HCT116 (cell line): ENCODE results near the gene CR1L. TPM values are rescaled to one million over a fixed set of nuclear protein-coding genes. Genes with fewer than 3 reads are reported as not detected.
A peak's percentile ranks its signal among the peaks of the same experiment; 100 is the strongest.

ENCODE experiments used
- ATAC-seq: fragments of 200-7000 bp; cut with Tn5 transposase; 2 replicates; pipeline ENCODE4 v1.9.1; 2020; ENCODE audit warnings: mild to moderate bottlenecking, moderate library complexity
- BruUV-seq: library from RNA; stranded (reverse); fragments of 400-500 nt; replicated peaks from 2 replicates; lab custom pipeline; 2021; lab: Mats Ljungman, UMichigan
- CTCF ChIA-PET: fragments of 300-600 bp; sonication (Branson Sonifier 250); formaldehyde crosslinking; loops from one replicate; lab custom pipeline; 2021; ENCODE audit warnings: antibody characterized with exemption; lab: Charles Lee
- POLR2A ChIA-PET: fragments of 300-600, 350-600 bp; sonication (Branson Sonifier 250); formaldehyde crosslinking; loops from one replicate; lab custom pipeline; 2021; ENCODE audit warnings: antibody characterized with exemption; lab: Charles Lee
- RAD21 ChIA-PET, 2 experiments: fragments of 300-600 bp; sonication (Branson Sonifier 250); formaldehyde crosslinking; loops; one replicate each; lab custom pipeline; 2023; ENCODE audit warnings: low total read pairs in 2 of 2; ENCODE audit not compliant: uncharacterized antibody in 2 of 2, unreplicated experiment in 2 of 2, low non-redundant PET in 1 of 2; lab: Charles Lee
- DNase-seq: peaks from one replicate; pipeline ENCODE4 v3.0.0-alpha.2; 2010; ENCODE audit warnings: low read depth, low spot score
- H2AFZ ChIP-seq: fragments of 200-600 bp; shearing (Covaris generic), sonication (generic); 2 replicates; pipeline ENCODE4 v1.6.1; 2017; ENCODE audit warnings: low read depth, mixed run types, mixed read lengths, antibody characterized with exemption, low read length; ENCODE audit not compliant: poor library complexity, severe bottlenecking
- H3K27ac ChIP-seq: 2 replicates; pipeline ENCODE4 v1.5.1; 2012; ENCODE audit warnings: low read depth, low read length
- H3K27me3 ChIP-seq: fragments of 200-600 bp; sonication (generic); 2 replicates; pipeline ENCODE4 v1.6.1; 2016; ENCODE audit warnings: mixed run types, low read length, mixed read lengths; ENCODE audit not compliant: insufficient read depth
- H3K36me3 ChIP-seq, 2 experiments: fragments of 200-500 bp in 1 of 2; fragments of 200-600 bp in 1 of 2; sonication (Bioruptor generic) in 1 of 2; sonication (generic) in 1 of 2; 2 replicates each; pipeline versions ENCODE4 v1.5.1 to v1.6.1; 2014 to 2016; ENCODE audit warnings: low read length in 2 of 2, inconsistent platforms in 1 of 2, mixed read lengths in 1 of 2, mixed run types in 1 of 2; ENCODE audit not compliant: insufficient read depth in 2 of 2, control insufficient read depth in 1 of 2
- H3K4me1 ChIP-seq, 2 experiments: fragments of 200-600 bp in 1 of 2; sonication (generic) in 1 of 2; 2 replicates each; pipeline versions ENCODE4 v1.5.1 to v1.6.1; 2012 to 2017; ENCODE audit warnings: low read length in 2 of 2, inconsistent platforms in 1 of 2, mild to moderate bottlenecking in 1 of 2, mixed read lengths in 1 of 2, mixed run types in 1 of 2, moderate library complexity in 1 of 2; ENCODE audit not compliant: insufficient read depth in 2 of 2, control insufficient read depth in 1 of 2
- H3K4me2 ChIP-seq: fragments of 200-600 bp; sonication (generic); 2 replicates; pipeline ENCODE4 v1.6.1; 2017; ENCODE audit warnings: mixed run types, low read length, mixed read lengths
- H3K4me3 ChIP-seq, 2 experiments: fragments of 200-600 bp in 1 of 2; sonication (generic) in 1 of 2; replicated peaks in 1 of 2; 2 replicates each; pipeline ENCODE4 v1.5.1; 2011 to 2016; ENCODE audit warnings: low read length in 2 of 2, control low read depth in 1 of 2, low read depth in 1 of 2, mild to moderate bottlenecking in 1 of 2, mixed read lengths in 1 of 2, mixed run types in 1 of 2
- H3K79me2 ChIP-seq: fragments of 200-600 bp; sonication (generic); 2 replicates; pipeline ENCODE4 v1.6.1; 2017; ENCODE audit warnings: mild to moderate bottlenecking, mixed run types, low read length, moderate library complexity, mixed read lengths; ENCODE audit not compliant: insufficient read depth
- H3K9ac ChIP-seq: fragments of 200-600 bp; sonication (generic); 2 replicates; pipeline ENCODE4 v1.6.1; 2016; ENCODE audit warnings: low read length, mixed read lengths
- H3K9me2 ChIP-seq: fragments of 200-600 bp; sonication (generic), shearing (Covaris generic); 2 replicates; pipeline ENCODE4 v1.6.1; 2017; ENCODE audit warnings: mixed run types, mild to moderate bottlenecking, moderate library complexity; ENCODE audit not compliant: insufficient read depth
- H3K9me3 ChIP-seq, 2 experiments: fragments of 200-500 bp in 1 of 2; fragments of 200-600 bp in 1 of 2; sonication (Bioruptor generic) in 1 of 2; sonication (generic) in 1 of 2; 2 replicates each; pipeline ENCODE4 v1.6.1; 2014 to 2017; ENCODE audit warnings: low read length in 2 of 2, mixed read lengths in 2 of 2, inconsistent platforms in 1 of 2, low read depth in 1 of 2, mild to moderate bottlenecking in 1 of 2, mixed run types in 1 of 2, moderate library complexity in 1 of 2; ENCODE audit not compliant: control insufficient read depth in 1 of 2, insufficient read depth in 1 of 2
- H4K20me1 ChIP-seq: fragments of 200-600 bp; sonication (generic), shearing (Covaris generic); 2 replicates; pipeline ENCODE4 v1.6.1; 2017; ENCODE audit warnings: mixed run types, mild to moderate bottlenecking, moderate library complexity; ENCODE audit not compliant: insufficient read depth
- CBX3 ChIP-seq: IDR thresholded peaks from 2 replicates; pipeline ENCODE4 v1.6.1; 2012; ENCODE audit warnings: low read depth
- CTCF ChIP-seq, 3 experiments: fragments of 200-600 bp in 1 of 3; sonication (generic) in 1 of 3; IDR thresholded peaks in 2 of 3; conservative IDR thresholded peaks in 1 of 3; 2 replicates each; pipeline ENCODE4 v1.5.1; 2012 to 2017; ENCODE audit warnings: low read depth in 2 of 3, low read length in 2 of 3, antibody characterized with exemption in 1 of 3, borderline replicate concordance in 1 of 3, control low read depth in 1 of 3, mild to moderate bottlenecking in 1 of 3, mixed read lengths in 1 of 3, mixed run types in 1 of 3, moderate library complexity in 1 of 3; ENCODE audit not compliant: insufficient read depth in 1 of 3
- ELF1 ChIP-seq: IDR thresholded peaks from 2 replicates; pipeline ENCODE4 v1.6.1; 2012; ENCODE audit warnings: low read depth, borderline replicate concordance
- EZH2phosphoT487 ChIP-seq: fragments of 200-600 bp; IDR thresholded peaks from 2 replicates; pipeline ENCODE4 v1.6.1; 2018; ENCODE audit warnings: antibody characterized with exemption, borderline replicate concordance
- JUND ChIP-seq: IDR thresholded peaks from 2 replicates; pipeline ENCODE4 v1.6.1; 2012
- POLR2AphosphoS5 ChIP-seq: IDR thresholded peaks from 2 replicates; pipeline ENCODE4 v1.6.1; 2011; ENCODE audit warnings: mild to moderate bottlenecking, low read depth, low read length, moderate library complexity
- RAD21 ChIP-seq: IDR thresholded peaks from 2 replicates; pipeline ENCODE4 v1.6.1; 2012; ENCODE audit warnings: low read depth, mild to moderate bottlenecking
- REST ChIP-seq: IDR thresholded peaks from 2 replicates; pipeline ENCODE4 v1.6.1; 2012; ENCODE audit warnings: low read depth
- SIN3A ChIP-seq: IDR thresholded peaks from 2 replicates; pipeline ENCODE4 v1.6.1; 2012; ENCODE audit warnings: low read depth
- SP1 ChIP-seq: IDR thresholded peaks from 2 replicates; pipeline ENCODE4 v1.6.1; 2012; ENCODE audit warnings: low read depth
- SRF ChIP-seq: IDR thresholded peaks from 2 replicates; pipeline ENCODE4 v1.6.1; 2012; ENCODE audit warnings: low read depth
- YY1 ChIP-seq: IDR thresholded peaks from 2 replicates; pipeline ENCODE4 v1.6.1; 2011; ENCODE audit warnings: low read length, low read depth, moderate library complexity, mild to moderate bottlenecking; ENCODE audit not compliant: insufficient replicate concordance; ENCODE audit errors: extremely low read depth
- intact Hi-C: fragments of 100-400 bp; cut with micrococcal nuclease; formaldehyde crosslinking; loops from 2 replicates; pipeline ENCODE4 v1.10.0; 2022
- total RNA-seq: library from RNA; stranded (reverse); gene quantifications from one replicate; pipeline ENCODE4 v1.2.1, GENCODE V29; 2021; ENCODE audit not compliant: unreplicated experiment
- TF ChIP-seq, protein P1 (sequence below): IDR thresholded peaks from 2 replicates; pipeline ENCODE4 v1.6.1; 2012

The CR1L gene
- total RNA-seq, 1 experiment from 2014 or later: 0.15 TPM

DNA sequence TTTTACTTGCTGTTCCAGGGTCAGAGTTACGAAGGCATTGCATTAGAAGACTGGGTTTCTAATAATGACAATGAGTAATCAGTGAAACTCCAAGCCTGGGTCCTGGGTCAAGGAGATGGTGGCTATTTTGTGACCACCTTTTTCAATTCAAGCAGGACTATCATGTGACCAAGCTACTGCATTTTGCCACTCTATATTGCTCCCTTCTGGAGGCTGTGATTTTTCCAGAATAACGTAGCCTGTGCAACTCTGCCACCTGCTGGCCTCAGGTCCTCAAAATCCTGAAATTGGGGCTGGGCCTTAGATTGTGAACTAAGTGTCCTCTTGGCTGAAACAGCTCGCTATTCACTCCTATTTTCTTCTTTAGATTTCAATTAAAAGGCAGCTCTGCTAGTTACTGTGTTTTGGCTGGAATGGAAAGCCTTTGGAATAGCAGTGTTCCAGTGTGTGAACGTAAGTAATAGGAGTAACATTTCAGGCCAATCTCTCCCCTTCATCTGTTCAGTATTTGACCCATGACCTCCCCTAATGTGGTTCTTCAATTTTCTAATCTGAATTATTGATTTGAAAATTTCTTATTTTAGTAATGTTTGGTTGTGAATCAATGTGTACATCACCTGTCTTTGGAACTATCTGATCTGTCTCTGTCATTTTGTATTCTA lies 54.0 kb downstream of the CR1L start:
- POLR2A ChIA-PET: no interaction called here
- RAD21 ChIA-PET: interaction anchor here (0.8 to 1.9 kb wide), 3 partner anchors 79 to 120 kb away, joined by 3 to 5 read pairs (median 5); no protein-coding TSS in a partner anchor
- no peak overlapping the region for H3K4me2 ChIP-seq
- no peaks in the 10 kb centered on the region for H3K9me3 ChIP-seq
- BruUV-seq: no TSS peak
- no peak overlapping the region for H3K4me3 ChIP-seq
- no peak overlapping the region for H3K27ac ChIP-seq
- intact Hi-C loops: loop anchor here (5.0 kb wide), 1 partner anchor 107 kb away; no protein-coding TSS in a partner anchor
- no peaks in the 10 kb centered on the region for H3K36me3 ChIP-seq
- peak overlapping the region; percentile 94 for H2AFZ ChIP-seq
- no peak overlapping the region for H3K9ac ChIP-seq
- no peaks in the 10 kb centered on the region for H4K20me1 ChIP-seq
- peak; percentile 99 for ATAC-seq
- TF ChIP-seq SRF: no peak
- TF ChIP-seq CBX3: peak; percentile 52; the same call in 1 of the 2 replicates
- no peak for TF ChIP-seq SP1
- TF ChIP-seq SIN3A: no peak
- TF ChIP-seq CTCF (IDR thresholded peaks at IDR 0.05 in 2 of 3, conservative IDR thresholded peaks at IDR 0.05 in 1 of 3; ENCODE audit: borderline replicate concordance in 1 of 3, insufficient read depth in 1 of 3, low read depth in 2 of 3, low read length in 2 of 3): peak; percentile 76 to 98 (median 77)
- TF ChIP-seq EZH2phosphoT487: no peak
- TF ChIP-seq POLR2AphosphoS5: no peak
- peak; percentile 83 for TF ChIP-seq RAD21
- TF ChIP-seq JUND: no peak
- no peak for TF ChIP-seq REST
- TF ChIP-seq ELF1: no peak
- TF ChIP-seq YY1: no peak
- TF ChIP-seq, protein P1, sequence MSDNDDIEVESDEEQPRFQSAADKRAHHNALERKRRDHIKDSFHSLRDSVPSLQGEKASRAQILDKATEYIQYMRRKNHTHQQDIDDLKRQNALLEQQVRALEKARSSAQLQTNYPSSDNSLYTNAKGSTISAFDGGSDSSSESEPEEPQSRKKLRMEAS: no peak
- peak; percentile 70 for DNase-seq
- CTCF ChIA-PET: interaction anchor here (0.5 to 1.9 kb wide), 19 partner anchors 9 to 615 kb away, joined by 3 to 14 read pairs (median 4); no protein-coding TSS in a partner anchor
- H3K4me1 ChIP-seq: 0 out of 4 replicates have a peak, but pooled peaks cover 0 to 3% of the 10 kb centered on the region in 2 experiments
- no peaks in the 10 kb centered on the region for H3K9me2 ChIP-seq
- no peaks in the 10 kb centered on the region for H3K27me3 ChIP-seq
- no peaks in the 10 kb centered on the region for H3K79me2 ChIP-seq
